ENCODE measurements around the gene SP110. TPM values are rescaled to one million over a fixed set of nuclear protein-coding genes. Genes with fewer than 3 reads are reported as not detected.

The SP110 gene
- total RNA-seq, 5 donors from 2014 or later (not counting 1 experiment from before 2014, with no cell fraction given) = 95.4 to 136 (median 111) TPM

DNA sequence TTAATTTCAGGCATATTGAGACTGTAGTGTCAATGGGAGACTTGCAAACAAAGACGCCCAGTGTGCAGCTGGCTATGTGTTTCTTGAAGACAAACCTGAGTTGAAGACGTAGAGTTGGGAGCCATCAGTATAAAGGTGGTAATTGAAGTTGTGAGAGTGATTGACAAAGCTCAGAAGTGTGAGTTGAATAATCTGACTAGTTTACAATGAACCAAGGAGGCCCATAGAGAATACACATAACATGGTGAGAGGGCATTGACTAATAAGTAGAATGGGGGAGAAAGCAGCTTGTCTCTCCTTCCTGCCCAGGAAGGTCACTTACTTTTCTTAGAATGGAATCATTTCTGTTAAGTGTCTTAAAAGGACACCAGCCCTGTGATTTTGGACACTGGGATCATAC lies 14.1 kb downstream of the SP110 start:
- 73% methylated on average over 2 of the region's 2 CpGs for WGBS (ENCODE audit: insufficient coverage)
- Mint-ChIP-seq H3K4me1 (peaks cover 16 to 28% (median 27%) of the 10 kb centered on the region in 3 donors), H3K9me3 (no peaks in the 10 kb centered on the region), H3K27ac (peak overlapping the region; percentile 36 to 56), H3K4me3 (no peak overlapping the region), H3K27me3 (no peaks in the 10 kb centered on the region), H3K36me3 (peaks cover 46% of the 10 kb centered on the region)
- Histone ChIP-seq H3K9me3 (no peaks in the 10 kb centered on the region), H3K4me3 (ENCODE audit: control insufficient read depth in 1 of 2, extremely low read depth in 1 of 2, low read length in 1 of 2) (no peak overlapping the region), H3K27ac (ENCODE audit: low read length) (no peak overlapping the region), H3K4me1 (ENCODE audit: control insufficient read depth in 1 of 2, extremely low read depth in 1 of 2, insufficient read depth in 2 of 2, low read length in 2 of 2) (peaks cover 0 to 7% of the 10 kb centered on the region in 2 experiments), H3K27me3 (replicated peaks in 1 of 2; ENCODE audit: control insufficient read depth in 2 of 2, extremely low read depth in 1 of 2, insufficient read depth in 2 of 2, low read length in 1 of 2) (no peaks in the 10 kb centered on the region), H3K36me3 (ENCODE audit: control insufficient read depth in 2 of 2, extremely low read depth in 1 of 2, insufficient read depth in 1 of 2, low read length in 1 of 2) (peaks cover 3 to 93% of the 10 kb centered on the region in 2 donors)
- ChIA-PET POLR2A (no interaction called here), CTCF (no interaction called here)
- no peak for DNase-seq
- no peak for ATAC-seq (replicated peaks in 1 of 4)

DNA sequence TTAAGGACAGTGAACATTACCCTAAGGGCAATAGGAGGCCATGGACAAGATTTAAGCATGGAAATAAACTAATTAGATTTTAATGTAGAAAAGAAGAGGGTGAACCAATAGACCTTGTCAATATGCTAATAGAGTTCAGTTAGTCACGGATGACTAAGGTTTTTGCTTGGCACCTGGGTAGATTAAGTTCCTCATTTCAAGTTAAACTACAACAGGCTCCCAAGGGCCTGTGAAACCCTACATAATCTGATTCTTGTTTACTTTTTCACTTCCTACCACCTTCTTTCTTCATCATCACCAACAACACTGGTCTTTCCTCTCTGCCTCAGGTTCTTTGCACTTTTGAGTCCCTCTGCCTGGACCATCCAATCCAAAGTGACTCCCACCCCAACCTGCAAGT lies 14.8 kb downstream of the SP110 start:
- no peak overlapping the region for H3K4me3 Mint-ChIP-seq
- DNase-seq (no peak), ATAC-seq (replicated peaks in 1 of 4) (no peak)
- no peaks in the 10 kb centered on the region for H3K9me3 ChIP-seq
- 100% methylated on average over 1 of the region's 1 CpG for WGBS (ENCODE audit: insufficient coverage)
- no peaks in the 10 kb centered on the region for H3K27me3 ChIP-seq (replicated peaks in 1 of 2; ENCODE audit: control insufficient read depth in 2 of 2, extremely low read depth in 1 of 2, insufficient read depth in 2 of 2, low read length in 1 of 2)
- H3K36me3 Mint-ChIP-seq = peaks cover 53% of the 10 kb centered on the region
- peak overlapping the region; percentile 36 to 56 for H3K27ac Mint-ChIP-seq
- peaks cover 16 to 28% (median 27%) of the 10 kb centered on the region in 3 donors for H3K4me1 Mint-ChIP-seq
- H3K4me1 ChIP-seq (ENCODE audit: control insufficient read depth in 1 of 2, extremely low read depth in 1 of 2, insufficient read depth in 2 of 2, low read length in 2 of 2) = peaks cover 0 to 5% of the 10 kb centered on the region in 2 experiments
- H3K36me3 ChIP-seq (ENCODE audit: control insufficient read depth in 2 of 2, extremely low read depth in 1 of 2, insufficient read depth in 1 of 2, low read length in 1 of 2) = peaks cover 3 to 93% of the 10 kb centered on the region in 2 donors
- H3K27me3 Mint-ChIP-seq = no peaks in the 10 kb centered on the region
- no peak overlapping the region for H3K27ac ChIP-seq (ENCODE audit: low read length)
- ChIA-PET CTCF (interaction anchor here (0.6 kb wide), 2 partner anchors 172 to 1472 kb away, joined by 3 to 4 read pairs; no protein-coding TSS in a partner anchor), POLR2A (interaction anchor here in 1 of 2 donors (0.7 kb wide), 1 partner anchor 19 kb away, joined by 5 read pairs; no protein-coding TSS in a partner anchor)
- H3K9me3 Mint-ChIP-seq = no peaks in the 10 kb centered on the region
- no peak overlapping the region for H3K4me3 ChIP-seq (ENCODE audit: control insufficient read depth in 1 of 2, extremely low read depth in 1 of 2, low read length in 1 of 2)

DNA sequence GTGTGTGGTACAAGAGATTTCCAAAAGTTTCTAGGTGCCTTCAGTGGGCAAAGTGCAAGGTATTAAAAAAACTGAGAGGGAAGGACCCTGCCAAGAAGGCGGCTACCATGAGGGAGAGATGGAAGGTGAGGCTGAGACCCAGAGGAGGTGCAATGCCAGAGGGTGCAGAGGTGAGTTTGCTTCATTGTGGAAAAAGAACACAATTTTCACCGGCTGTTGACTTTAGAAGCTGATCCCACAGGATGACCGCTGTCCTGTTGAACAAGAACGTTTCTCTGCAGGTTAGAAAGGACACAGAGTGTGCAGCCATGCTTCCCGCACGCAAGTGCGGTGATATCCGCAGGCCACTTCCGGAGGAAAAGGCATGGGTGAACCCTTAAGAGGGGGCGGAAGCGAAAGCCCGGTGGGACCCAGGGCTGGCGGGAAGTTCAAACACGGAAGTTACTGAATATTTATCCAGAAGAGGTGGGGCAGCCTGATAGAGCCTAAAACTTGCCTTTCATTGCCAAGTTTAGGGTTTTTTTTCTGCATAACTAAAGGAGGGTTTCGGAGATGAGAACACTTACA lies 16.6 kb downstream of the SP110 start:
- H3K27ac ChIP-seq (ENCODE audit: low read length) = no peak overlapping the region
- peaks cover 70% of the 10 kb centered on the region for H3K36me3 Mint-ChIP-seq
- H3K4me3 ChIP-seq (ENCODE audit: control insufficient read depth in 1 of 2, extremely low read depth in 1 of 2, low read length in 1 of 2) = no peak overlapping the region
- ChIA-PET POLR2A (interaction anchor here in 1 of 2 donors (1.3 kb wide), 1 partner anchor 23 kb away, joined by 4 read pairs; the partner anchor contains the start of gene SP140), CTCF (interaction anchor here (0.5 to 1.8 kb wide), 6 partner anchors 15 to 595 kb away, joined by 3 to 6 read pairs (median 4); partner anchors contain the start of gene SP110 (in 1 of the 2))
- DNase-seq = peak in 1 of 35 experiments; percentile 13
- 93% methylated on average over 14 of the region's 15 CpGs for WGBS (ENCODE audit: insufficient coverage)
- no peaks in the 10 kb centered on the region for H3K9me3 ChIP-seq
- H3K27ac Mint-ChIP-seq = peak overlapping the region; percentile 40 to 50
- no peaks in the 10 kb centered on the region for H3K9me3 Mint-ChIP-seq
- peaks cover 16 to 28% (median 27%) of the 10 kb centered on the region in 3 donors for H3K4me1 Mint-ChIP-seq
- H3K36me3 ChIP-seq (ENCODE audit: control insufficient read depth in 2 of 2, extremely low read depth in 1 of 2, insufficient read depth in 1 of 2, low read length in 1 of 2) = peaks cover 7 to 90% of the 10 kb centered on the region in 2 donors
- H3K4me3 Mint-ChIP-seq = no peak overlapping the region
- ATAC-seq (replicated peaks in 1 of 4) = peak in 1 of 4 experiments; percentile 30
- H3K4me1 ChIP-seq (ENCODE audit: control insufficient read depth in 1 of 2, extremely low read depth in 1 of 2, insufficient read depth in 2 of 2, low read length in 2 of 2) = no peaks in the 10 kb centered on the region
- no peaks in the 10 kb centered on the region for H3K27me3 Mint-ChIP-seq
- no peaks in the 10 kb centered on the region for H3K27me3 ChIP-seq (replicated peaks in 1 of 2; ENCODE audit: control insufficient read depth in 2 of 2, extremely low read depth in 1 of 2, insufficient read depth in 2 of 2, low read length in 1 of 2)

DNA sequence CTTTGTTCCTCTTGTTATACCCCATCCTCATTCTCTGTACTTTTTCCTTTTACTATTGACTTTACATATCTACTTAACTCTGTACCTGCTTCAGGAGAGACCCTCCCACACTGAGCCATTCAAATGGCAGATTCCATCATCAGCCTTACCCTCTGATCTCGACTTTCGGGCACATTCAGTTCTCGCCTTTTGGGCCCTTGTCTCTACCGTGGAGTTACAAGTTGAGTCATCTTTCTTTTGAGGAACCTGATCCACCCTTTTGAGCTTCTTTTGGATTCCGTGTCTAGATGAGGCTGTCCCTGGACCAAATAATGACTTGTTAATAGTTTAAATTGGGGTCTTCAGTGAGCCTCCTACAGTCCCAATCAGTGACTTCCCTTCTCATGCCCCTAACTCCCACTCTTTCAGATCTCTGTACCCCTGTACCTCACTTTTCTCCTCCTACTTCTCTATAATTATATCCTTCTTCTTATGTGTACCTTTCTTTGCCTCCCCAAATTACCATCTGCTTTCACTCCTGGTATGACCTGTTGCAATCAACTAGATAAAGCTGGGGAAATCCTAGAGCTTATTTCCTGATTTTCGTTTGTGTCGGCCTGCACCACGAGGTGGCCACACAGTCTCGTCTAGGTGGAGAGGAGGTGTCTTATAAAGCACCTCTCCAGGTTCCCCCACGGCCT lies 17.2 kb downstream of the SP110 start:
- Histone ChIP-seq H3K4me3 (ENCODE audit: control insufficient read depth in 1 of 2, extremely low read depth in 1 of 2, low read length in 1 of 2) (no peak overlapping the region), H3K4me1 (ENCODE audit: control insufficient read depth in 1 of 2, extremely low read depth in 1 of 2, insufficient read depth in 2 of 2, low read length in 2 of 2) (no peaks in the 10 kb centered on the region), H3K27me3 (replicated peaks in 1 of 2; ENCODE audit: control insufficient read depth in 2 of 2, extremely low read depth in 1 of 2, insufficient read depth in 2 of 2, low read length in 1 of 2) (no peaks in the 10 kb centered on the region), H3K27ac (ENCODE audit: low read length) (no peak overlapping the region), H3K36me3 (ENCODE audit: control insufficient read depth in 2 of 2, extremely low read depth in 1 of 2, insufficient read depth in 1 of 2, low read length in 1 of 2) (peaks cover 11 to 90% of the 10 kb centered on the region in 2 donors), H3K9me3 (no peaks in the 10 kb centered on the region)
- Mint-ChIP-seq H3K27me3 (no peaks in the 10 kb centered on the region), H3K36me3 (peaks cover 76% of the 10 kb centered on the region), H3K27ac (peak overlapping the region; percentile 40 to 50), H3K9me3 (no peaks in the 10 kb centered on the region), H3K4me3 (no peak overlapping the region), H3K4me1 (peaks cover 16 to 28% (median 27%) of the 10 kb centered on the region in 3 donors)
- ChIA-PET POLR2A (interaction anchor here in 1 of 2 donors (1.3 kb wide), 1 partner anchor 23 kb away, joined by 4 read pairs; the partner anchor contains the start of gene SP140), CTCF (interaction anchor here in 1 of 2 donors (0.5 to 1.8 kb wide), 6 partner anchors 16 to 596 kb away, joined by 3 to 6 read pairs (median 4); partner anchors contain the start of gene SP110)
- ATAC-seq (replicated peaks in 1 of 4) (peak in 3 of 4 experiments; percentile 40 to 45 (median 42)), DNase-seq (peak in 3 of 35 experiments; percentile 12 to 36 (median 27))
- WGBS (ENCODE audit: insufficient coverage) = 53% methylated on average over 7 of the region's 10 CpGs

DNA sequence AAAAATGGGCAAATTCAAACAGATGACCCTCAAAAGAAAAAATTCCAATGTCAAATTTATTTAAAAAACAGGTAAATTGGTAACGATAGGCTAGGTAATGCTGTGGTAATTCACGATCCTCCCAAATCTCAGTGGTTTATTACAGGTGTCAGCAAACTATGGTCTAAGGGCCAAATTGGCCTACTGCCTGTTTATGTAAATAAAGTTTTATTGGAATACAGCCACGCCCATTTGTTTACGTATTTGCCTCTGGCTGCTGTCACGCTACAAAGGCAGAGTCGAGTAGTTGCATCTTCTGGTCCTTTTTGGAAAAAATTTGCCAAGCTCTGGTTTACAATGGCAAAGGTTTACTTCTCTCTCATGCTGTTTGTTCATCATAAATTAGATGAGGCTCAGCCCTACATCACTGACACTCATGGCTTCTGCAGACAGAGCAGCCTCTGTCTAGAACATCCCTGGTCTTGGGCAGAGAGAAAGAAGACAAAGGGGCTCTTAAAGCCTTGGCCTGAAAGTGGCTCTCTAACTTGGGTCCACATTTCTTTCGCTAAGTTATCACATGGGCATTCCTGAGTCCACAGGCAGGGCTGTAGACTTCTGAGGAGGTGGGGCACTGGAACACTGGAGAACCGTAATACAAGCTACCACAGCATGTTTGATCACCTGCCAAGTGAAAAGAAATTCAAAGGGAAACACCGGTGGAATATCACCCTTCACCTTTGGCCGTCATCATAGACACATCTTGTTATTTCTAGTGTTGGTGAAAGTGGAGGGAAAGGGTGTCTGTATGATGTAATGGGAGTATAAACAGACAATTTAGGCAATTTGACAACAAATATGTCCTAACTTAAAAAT lies 34.8 kb downstream of the SP110 start:
- Mint-ChIP-seq H3K9me3 (peaks cover 0 to 4% (median 0%) of the 10 kb centered on the region in 3 donors), H3K4me3 (no peak overlapping the region), H3K4me1 (peaks cover 0 to 4% (median 1%) of the 10 kb centered on the region in 3 donors), H3K27ac (peak overlapping the region; percentile 33 to 65), H3K36me3 (peaks cover 85% of the 10 kb centered on the region), H3K27me3 (no peaks in the 10 kb centered on the region)
- ChIA-PET CTCF (no interaction called here), POLR2A (interaction anchor here in 1 of 2 donors (0.6 kb wide), 1 partner anchor 36 kb away, joined by 5 read pairs; no protein-coding TSS in a partner anchor)
- DNase-seq = no peak
- Histone ChIP-seq H3K4me1 (ENCODE audit: control insufficient read depth in 1 of 2, extremely low read depth in 1 of 2, insufficient read depth in 2 of 2, low read length in 2 of 2) (no peaks in the 10 kb centered on the region), H3K9me3 (no peaks in the 10 kb centered on the region), H3K27ac (ENCODE audit: low read length) (no peak overlapping the region), H3K36me3 (ENCODE audit: control insufficient read depth in 2 of 2, extremely low read depth in 1 of 2, insufficient read depth in 1 of 2, low read length in 1 of 2) (peaks cover 8 to 55% of the 10 kb centered on the region in 2 donors), H3K27me3 (replicated peaks in 1 of 2; ENCODE audit: control insufficient read depth in 2 of 2, extremely low read depth in 1 of 2, insufficient read depth in 2 of 2, low read length in 1 of 2) (no peaks in the 10 kb centered on the region), H3K4me3 (ENCODE audit: control insufficient read depth in 1 of 2, extremely low read depth in 1 of 2, low read length in 1 of 2) (no peak overlapping the region)
- ATAC-seq (replicated peaks in 1 of 4) = no peak
- 92% methylated on average over 2 of the region's 10 CpGs for WGBS (ENCODE audit: insufficient coverage)

DNA sequence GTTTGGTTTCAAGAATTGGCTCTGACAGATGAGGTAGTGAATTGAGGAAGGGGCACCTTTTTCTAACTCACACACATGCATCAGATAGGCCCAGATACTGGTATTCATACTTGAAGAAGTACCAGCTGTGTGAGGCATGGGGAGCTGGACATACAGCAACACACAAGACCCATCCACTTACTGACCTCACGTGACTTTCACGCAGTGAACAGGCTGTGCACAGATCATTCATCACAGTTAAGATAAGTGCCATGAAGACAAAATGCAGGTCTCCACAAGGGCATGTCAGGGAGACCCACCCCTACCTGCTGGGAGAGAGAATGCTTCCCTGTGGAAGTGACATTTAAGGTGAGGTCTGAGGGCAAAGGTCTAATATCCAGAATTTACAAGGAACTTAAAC lies 38.6 kb downstream of the SP110 start:
- no peaks in the 10 kb centered on the region for H3K9me3 ChIP-seq
- ATAC-seq (replicated peaks in 1 of 4) (no peak), DNase-seq (no peak)
- ChIA-PET POLR2A (no interaction called here), CTCF (no interaction called here)
- no peaks in the 10 kb centered on the region for H3K4me1 ChIP-seq (ENCODE audit: control insufficient read depth in 1 of 2, extremely low read depth in 1 of 2, insufficient read depth in 2 of 2, low read length in 2 of 2)
- no peak overlapping the region for H3K4me3 Mint-ChIP-seq
- no peaks in the 10 kb centered on the region for H3K27me3 ChIP-seq (replicated peaks in 1 of 2; ENCODE audit: control insufficient read depth in 2 of 2, extremely low read depth in 1 of 2, insufficient read depth in 2 of 2, low read length in 1 of 2)
- peaks cover 25 to 92% of the 10 kb centered on the region in 2 donors for H3K36me3 ChIP-seq (ENCODE audit: control insufficient read depth in 2 of 2, extremely low read depth in 1 of 2, insufficient read depth in 1 of 2, low read length in 1 of 2)
- WGBS (ENCODE audit: insufficient coverage) = 89% methylated on average over 2 of the region's 2 CpGs
- no peaks in the 10 kb centered on the region for H3K4me1 Mint-ChIP-seq
- H3K4me3 ChIP-seq (ENCODE audit: control insufficient read depth in 1 of 2, extremely low read depth in 1 of 2, low read length in 1 of 2) = no peak overlapping the region
- no peaks in the 10 kb centered on the region for H3K27me3 Mint-ChIP-seq
- peaks cover 87% of the 10 kb centered on the region for H3K36me3 Mint-ChIP-seq
- H3K9me3 Mint-ChIP-seq = no peaks in the 10 kb centered on the region
- no peak overlapping the region for H3K27ac Mint-ChIP-seq
- H3K27ac ChIP-seq (ENCODE audit: low read length) = no peak overlapping the region
